Measurements from ENCODE around the gene PRR23E. TPM values are rescaled to one million over a fixed set of nuclear protein-coding genes. Genes with fewer than 3 reads are reported as not detected.

Gene PRR23E
- polyA plus RNA-seq, 4 donors: not detected

DNA sequence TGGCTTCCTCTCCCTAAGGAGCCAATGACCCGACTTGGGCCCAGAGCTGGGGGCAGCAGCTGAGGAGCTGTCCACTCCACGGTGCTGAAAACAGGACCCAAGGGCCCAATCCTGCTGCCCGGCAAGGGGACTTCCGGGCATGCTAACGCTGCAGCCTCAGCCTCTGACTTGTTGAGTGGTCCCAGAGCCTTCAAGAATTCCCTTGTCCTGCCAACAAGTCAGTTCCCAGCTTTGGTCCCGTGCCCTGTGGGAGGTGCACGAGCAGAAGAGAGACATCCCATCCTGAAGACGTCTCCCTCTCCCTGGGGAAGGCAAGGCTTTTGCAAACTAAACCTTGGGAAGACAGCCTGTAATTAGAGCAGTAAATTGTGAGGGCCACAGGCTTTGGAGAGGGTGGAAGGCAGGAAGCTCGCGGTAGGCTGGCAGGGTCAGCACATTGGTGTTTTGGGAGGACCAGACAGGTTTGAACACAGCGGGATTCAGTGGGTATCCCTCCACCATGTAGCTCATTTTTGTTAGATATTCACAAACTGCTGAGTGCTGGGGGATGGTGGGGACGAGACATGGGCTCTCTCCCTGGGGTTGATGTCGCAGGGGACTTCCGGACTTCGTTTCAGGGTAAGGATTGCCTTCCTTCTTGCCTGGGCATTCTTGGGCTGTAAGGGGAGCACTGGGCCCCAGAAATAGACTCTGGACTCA, 29.8 kb upstream of the PRR23E start:
- DNase-seq (ENCODE audit: low read depth in 4 of 4, low spot score in 3 of 4): peak in 2 of 4 donors; percentile 23 to 39

DNA sequence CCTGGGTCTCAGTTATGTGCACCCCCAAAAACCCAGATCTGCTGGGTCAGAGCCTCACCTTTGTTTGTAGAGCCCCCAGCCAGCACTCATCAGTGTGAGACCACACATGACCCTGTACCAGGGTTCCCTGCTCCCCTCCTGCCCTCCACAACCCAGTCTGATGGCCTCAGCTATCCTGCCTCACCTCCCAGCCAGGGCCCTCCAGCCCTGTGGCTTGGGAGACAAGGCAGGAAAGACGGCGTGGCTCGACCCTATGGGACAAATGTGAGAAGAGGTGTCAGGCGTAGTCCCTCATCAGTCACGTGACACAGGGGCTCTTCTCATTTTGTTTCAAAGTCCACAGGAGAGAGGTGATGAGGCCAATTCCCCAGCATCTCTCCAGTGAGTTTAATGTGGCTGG, 28.3 kb upstream of the PRR23E start:
- DNase-seq (ENCODE audit: low read depth in 4 of 4, low spot score in 3 of 4): no peak

GRCh38 chr3:127165036-127165435, 27.9 kb upstream of the PRR23E start:
- no peak for DNase-seq (ENCODE audit: low read depth in 4 of 4, low spot score in 3 of 4)

- no peak for DNase-seq (ENCODE audit: low read depth in 4 of 4, low spot score in 3 of 4)
These were observed 27.0 kb upstream of the PRR23E start for GRCh38 chr3:127165694-127166485.

GRCh38 chr3:127166501-127167065, 26.3 kb upstream of the PRR23E start:
- no peak for DNase-seq (ENCODE audit: low read depth in 4 of 4, low spot score in 3 of 4)

- no peak for DNase-seq (ENCODE audit: low read depth in 4 of 4, low spot score in 3 of 4)
These were observed 25.5 kb upstream of the PRR23E start for GRCh38 chr3:127167315-127168043.

DNA sequence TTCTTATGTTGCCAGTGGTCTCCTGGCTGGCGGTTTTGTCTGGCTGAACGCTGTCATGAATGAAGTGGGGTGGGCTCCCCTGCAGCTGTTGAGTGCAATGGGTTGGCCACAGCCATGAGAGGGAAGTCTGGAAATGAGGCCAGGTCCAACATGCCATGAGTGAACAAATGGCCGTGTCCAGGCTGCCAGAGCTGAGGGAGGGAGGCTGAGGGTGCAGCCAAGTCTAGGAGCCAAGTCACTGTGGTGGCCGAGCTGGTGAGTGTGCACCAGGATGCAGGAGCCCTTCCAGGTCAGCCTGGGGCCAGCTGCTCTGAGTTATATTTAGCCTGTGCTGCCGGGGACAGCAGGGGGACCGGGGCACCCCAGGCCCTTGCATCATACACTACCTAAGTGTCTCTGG, 24.7 kb upstream of the PRR23E start:
- DNase-seq (ENCODE audit: low read depth in 4 of 4, low spot score in 3 of 4): no peak

DNA sequence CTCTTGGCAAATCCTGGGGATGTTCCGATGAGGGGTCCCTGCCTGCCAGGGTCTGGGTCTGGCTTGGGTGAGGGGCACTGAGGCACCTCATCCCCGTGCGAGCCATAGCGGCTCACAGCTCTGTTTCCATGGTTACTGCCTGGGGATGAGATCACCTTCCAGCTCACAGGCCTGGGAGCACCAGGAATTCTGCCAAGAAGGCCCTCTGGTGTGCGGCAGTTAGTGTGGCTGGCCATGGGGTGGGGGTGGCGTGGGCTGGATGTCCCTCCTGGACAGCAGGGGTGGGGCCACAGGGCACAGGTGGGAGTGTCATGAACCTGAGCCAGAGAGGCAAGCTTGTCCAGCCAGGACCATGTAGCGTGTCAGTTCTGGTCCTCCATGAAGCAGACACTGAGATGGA, 22.1 kb upstream of the PRR23E start:
- no peak for DNase-seq (ENCODE audit: low read depth in 4 of 4, low spot score in 3 of 4)

- DNase-seq (ENCODE audit: low read depth in 4 of 4, low spot score in 3 of 4): no peak
These were observed 21.6 kb upstream of the PRR23E start for GRCh38 chr3:127171320-127171719.

DNA sequence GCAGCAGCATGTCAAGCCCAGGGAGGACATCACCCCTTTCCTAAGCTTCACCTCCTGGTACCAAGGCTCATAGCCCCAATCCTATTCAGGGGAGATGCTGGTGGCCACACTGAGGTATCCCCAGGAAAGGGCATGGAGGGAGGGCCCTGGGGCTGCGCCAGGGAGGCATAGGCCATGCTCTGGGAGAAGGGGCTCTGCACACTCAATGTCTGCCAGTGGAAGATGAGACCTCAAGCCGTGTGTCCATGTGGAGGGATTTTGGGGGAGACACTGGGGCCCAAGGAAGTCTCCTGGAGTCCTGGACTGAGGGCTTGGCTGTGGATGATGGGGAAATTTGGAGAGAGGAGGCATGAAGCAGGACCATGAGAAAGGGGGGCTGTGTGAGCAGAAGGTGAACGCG, 21.2 kb upstream of the PRR23E start:
- no peak for DNase-seq (ENCODE audit: low read depth in 4 of 4, low spot score in 3 of 4)

- no peak for DNase-seq (ENCODE audit: low read depth in 4 of 4, low spot score in 3 of 4)
These were observed 20.7 kb upstream of the PRR23E start for GRCh38 chr3:127172211-127172610.

GRCh38 chr3:127172781-127173515, 20.0 kb upstream of the PRR23E start:
- peak in 2 of 4 donors; percentile 44 to 48 for DNase-seq (ENCODE audit: low read depth in 4 of 4, low spot score in 3 of 4)

- DNase-seq (ENCODE audit: low read depth in 4 of 4, low spot score in 3 of 4): no peak
These were observed 19.3 kb upstream of the PRR23E start for GRCh38 chr3:127173516-127174166.

DNA sequence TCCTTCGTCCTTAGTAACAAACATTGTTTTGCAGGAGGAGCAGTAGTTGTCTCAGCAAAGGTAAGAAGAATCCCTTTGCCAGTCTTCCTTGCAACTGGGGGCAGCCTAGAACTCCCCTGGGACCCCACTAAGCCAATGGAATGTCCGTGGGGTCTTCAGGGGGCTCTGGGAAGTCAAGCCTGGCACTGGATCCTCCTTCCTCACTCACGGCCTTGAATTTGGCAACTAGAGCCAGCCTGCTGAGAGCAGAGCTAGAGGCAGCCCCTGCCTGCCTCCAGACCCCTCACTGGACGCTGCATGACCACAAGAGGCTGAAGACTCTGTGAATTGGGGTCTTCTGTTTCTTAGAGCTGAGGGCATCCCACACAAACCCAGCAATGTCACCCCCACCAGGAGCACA, 18.6 kb upstream of the PRR23E start:
- no peak for DNase-seq (ENCODE audit: low read depth in 4 of 4, low spot score in 3 of 4)

GRCh38 chr3:127174715-127175140, 18.2 kb upstream of the PRR23E start:
- no peak for DNase-seq (ENCODE audit: low read depth in 4 of 4, low spot score in 3 of 4)

GRCh38 chr3:127175272-127175671, 17.7 kb upstream of the PRR23E start:
- no peak for DNase-seq (ENCODE audit: low read depth in 4 of 4, low spot score in 3 of 4)

GRCh38 chr3:127177226-127177625, 15.7 kb upstream of the PRR23E start:
- DNase-seq (ENCODE audit: low read depth in 4 of 4, low spot score in 3 of 4): no peak

GRCh38 chr3:127180859-127181258, 12.1 kb upstream of the PRR23E start:
- DNase-seq (ENCODE audit: low read depth in 4 of 4, low spot score in 3 of 4): no peak

DNA sequence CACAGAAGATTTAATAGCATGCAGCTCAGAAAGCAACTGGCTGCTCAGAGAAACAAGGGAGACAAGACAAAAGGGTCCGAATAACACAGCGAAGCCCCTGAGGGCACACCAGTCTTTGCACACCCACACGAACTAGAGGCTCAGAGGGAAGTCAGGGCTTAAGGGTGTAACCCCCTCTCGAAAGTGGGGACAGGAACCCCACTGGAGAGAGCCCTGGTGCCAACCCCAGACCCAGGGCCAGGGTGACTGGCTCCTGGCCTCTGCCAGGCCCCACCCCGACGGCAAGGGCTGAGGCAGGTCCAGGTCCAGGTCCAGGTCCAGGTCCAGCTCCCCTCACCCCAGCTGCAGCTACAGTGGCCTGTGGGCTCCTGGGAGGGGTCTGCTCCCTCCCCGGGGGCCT, 10.5 kb upstream of the PRR23E start:
- no peak for DNase-seq (ENCODE audit: low read depth in 4 of 4, low spot score in 3 of 4)

All from right renal pelvis (tissue), 4 donors.